Transverse colon (tissue), 4 donors: Measurements from ENCODE around the gene RAPGEF3.

Experiments used
- EP300 ChIP-seq: sonication (generic); formaldehyde crosslinking; IDR thresholded peaks from one replicate; pipeline ENCODE4 v1.6.1; 2017; ENCODE audit warnings: antibody characterized with exemption, low read depth
- POLR2A ChIP-seq: fragments of 450-650 bp; IDR thresholded peaks from one replicate; pipeline ENCODE4 v1.6.1; 2016; ENCODE audit warnings: antibody characterized with exemption, mild to moderate bottlenecking, moderate library complexity
- POLR2AphosphoS5 ChIP-seq, 3 donors: sonication (generic); formaldehyde crosslinking; IDR thresholded peaks; one replicate each; pipeline ENCODE4 v1.6.1; 2016; ENCODE audit warnings: antibody characterized with exemption in 3 of 3
- TF ChIP-seq, protein P1 (sequence below), 5 experiments: fragments of 200-600 bp in 3 of 5; fragments of 450-650 bp in 2 of 5; sonication (generic) in 3 of 5; IDR thresholded peaks; 1 replicate in 2 of 5; 2 replicates in 3 of 5; pipeline ENCODE4 v1.5.1; 2016 to 2017; ENCODE audit warnings: antibody characterized with exemption in 5 of 5, inconsistent platforms in 3 of 5, mild to moderate bottlenecking in 2 of 5, moderate library complexity in 1 of 5

DNA sequence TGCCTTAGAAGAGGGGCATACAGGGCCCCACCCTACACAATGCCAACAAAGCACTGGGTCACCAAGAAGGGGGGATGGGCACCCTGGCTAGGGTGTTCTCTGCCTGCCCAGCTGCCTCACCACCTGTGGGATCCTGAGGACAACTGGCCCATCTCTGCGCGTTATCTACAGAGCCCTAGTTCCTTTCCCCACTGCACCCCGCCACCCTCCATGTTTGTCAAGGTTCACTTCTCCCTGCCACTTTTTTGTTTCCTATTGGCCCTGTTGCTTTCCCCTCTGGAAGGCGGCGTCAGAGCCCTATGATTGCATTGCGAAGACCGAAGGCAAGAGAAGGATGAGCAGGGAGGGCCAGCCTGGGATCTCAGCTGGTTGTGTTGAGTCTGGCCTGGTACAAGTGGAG lies 16.0 kb upstream of the RAPGEF3 start:
- TF ChIP-seq, protein P1, sequence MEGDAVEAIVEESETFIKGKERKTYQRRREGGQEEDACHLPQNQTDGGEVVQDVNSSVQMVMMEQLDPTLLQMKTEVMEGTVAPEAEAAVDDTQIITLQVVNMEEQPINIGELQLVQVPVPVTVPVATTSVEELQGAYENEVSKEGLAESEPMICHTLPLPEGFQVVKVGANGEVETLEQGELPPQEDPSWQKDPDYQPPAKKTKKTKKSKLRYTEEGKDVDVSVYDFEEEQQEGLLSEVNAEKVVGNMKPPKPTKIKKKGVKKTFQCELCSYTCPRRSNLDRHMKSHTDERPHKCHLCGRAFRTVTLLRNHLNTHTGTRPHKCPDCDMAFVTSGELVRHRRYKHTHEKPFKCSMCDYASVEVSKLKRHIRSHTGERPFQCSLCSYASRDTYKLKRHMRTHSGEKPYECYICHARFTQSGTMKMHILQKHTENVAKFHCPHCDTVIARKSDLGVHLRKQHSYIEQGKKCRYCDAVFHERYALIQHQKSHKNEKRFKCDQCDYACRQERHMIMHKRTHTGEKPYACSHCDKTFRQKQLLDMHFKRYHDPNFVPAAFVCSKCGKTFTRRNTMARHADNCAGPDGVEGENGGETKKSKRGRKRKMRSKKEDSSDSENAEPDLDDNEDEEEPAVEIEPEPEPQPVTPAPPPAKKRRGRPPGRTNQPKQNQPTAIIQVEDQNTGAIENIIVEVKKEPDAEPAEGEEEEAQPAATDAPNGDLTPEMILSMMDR (IDR thresholded peaks at IDR 0.05) = no peak
- TF ChIP-seq POLR2AphosphoS5 (IDR thresholded peaks at IDR 0.05) = no peak
- no peak for TF ChIP-seq POLR2A
- no peak for TF ChIP-seq EP300
